Activated CD8-positive, alpha-beta memory T cell treated with anti-CD3 and anti-CD28 coated beads for 24 hours (primary cell): ENCODE data around the gene F11.
"Not testable (repeated sequence)": the region's sequence is repeated elsewhere in the genome, so short reads cannot be mapped to it uniquely, and the experiment has no call there.

Experiments
- DNase-seq: peaks from one replicate; pipeline ENCODE4 v3.0.0-alpha.2; 2020

F11 gene

DNA sequence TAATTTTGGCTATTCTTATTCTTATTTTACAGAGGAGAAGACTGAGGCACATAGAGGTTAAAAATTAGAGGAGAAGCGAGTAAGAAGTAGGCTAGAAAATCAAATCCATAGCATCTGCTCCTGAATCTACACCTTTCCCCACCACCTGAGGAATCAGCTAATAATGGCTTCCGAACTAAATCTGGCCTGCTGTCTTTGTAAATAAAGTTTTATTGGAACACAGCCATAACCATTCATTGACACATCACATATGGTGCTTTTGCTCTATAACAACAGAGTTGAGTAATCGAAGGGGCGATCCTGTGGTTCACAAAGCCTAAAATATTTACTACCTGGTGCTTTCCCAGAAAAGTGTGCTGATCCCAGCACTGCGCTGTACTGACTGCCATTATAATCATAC lies 38.2 kb downstream of the F11 start:
- DNase-seq, result no peak

DNA sequence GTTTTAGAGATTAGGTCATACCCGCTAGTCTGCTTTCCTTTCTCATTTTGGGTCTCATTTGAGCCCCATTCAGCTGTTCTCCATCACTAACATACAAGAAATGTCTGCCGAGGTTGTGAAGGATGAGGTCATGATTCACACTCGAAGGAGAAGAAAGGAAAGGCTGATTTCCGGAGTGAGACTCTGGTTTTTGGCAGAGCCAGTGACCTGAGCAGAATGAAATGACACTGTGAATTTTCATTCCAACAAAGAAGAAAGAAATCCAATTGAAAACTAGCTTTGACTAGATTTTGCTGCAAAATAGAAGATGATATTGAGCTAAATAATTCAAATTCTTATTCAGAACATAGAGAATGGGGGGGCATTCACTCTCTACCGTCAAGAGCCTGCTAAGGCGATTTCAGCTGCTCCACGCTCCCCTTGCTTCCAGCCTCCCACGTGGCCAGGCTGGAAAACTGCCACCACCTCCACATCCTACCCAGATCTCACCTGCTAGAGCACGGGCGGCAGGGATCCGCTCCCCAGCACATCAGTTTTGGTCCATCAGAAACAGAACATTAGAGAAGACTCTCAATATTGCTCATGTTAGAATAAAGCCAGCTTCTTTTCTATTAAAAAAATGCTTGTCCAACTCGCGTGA lies 39.0 kb downstream of the F11 start:
- DNase-seq, result no peak

DNA sequence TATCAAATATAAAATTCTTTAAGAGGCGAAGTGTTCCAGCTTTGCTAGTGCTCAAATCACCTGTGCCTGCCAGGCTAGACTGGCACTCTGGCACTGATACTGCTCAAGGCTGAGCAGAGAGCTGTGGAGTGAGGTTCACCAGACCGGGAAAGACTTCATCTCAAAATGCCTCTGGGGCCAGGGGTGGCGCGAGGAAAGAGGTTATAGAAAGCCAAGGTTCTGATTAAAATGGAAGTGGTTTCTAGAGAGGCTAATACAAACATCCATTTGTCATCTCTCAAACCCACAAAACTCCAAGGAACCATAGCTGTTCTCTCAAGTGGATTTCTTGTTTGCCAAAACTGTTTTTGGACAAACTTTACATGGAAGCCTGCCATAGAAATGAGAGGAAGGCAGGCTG lies 41.5 kb downstream of the F11 start:
- no peak for DNase-seq

GRCh38 chr4:186307916-186308315 lies 41.9 kb downstream of the F11 start:
- DNase-seq, result no peak

- no peak for DNase-seq
Observed at GRCh38 chr4:186318481-186318880, 52.5 kb downstream of the F11 start.

GRCh38 chr4:186324660-186325059 lies 58.7 kb downstream of the F11 start:
- not testable (repeated sequence) for DNase-seq

DNA sequence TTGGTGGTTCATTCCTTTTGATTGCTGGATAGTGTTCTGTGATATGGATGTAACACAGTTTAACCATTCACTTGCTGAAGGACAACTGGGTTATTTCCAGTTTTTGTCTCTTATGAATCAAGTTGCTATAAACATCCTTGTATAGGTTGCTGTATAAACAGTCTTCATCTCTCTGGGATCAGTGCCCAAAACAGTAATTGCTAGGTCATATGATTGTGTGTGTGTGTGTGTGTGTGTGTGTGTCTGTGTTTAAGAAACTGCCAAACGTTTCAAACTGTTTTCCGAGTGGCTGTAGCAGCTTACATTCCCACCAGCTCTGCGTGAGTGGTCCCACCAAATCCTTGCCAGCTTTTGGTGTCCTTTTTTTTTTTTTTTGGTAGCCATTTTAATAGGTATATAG lies 60.4 kb downstream of the F11 start:
- no peak for DNase-seq

GRCh38 chr4:186329372-186329771 lies 63.4 kb downstream of the F11 start:
- no peak for DNase-seq

- DNase-seq, result no peak
Observed at GRCh38 chr4:186330368-186330767, 64.4 kb downstream of the F11 start.

DNA sequence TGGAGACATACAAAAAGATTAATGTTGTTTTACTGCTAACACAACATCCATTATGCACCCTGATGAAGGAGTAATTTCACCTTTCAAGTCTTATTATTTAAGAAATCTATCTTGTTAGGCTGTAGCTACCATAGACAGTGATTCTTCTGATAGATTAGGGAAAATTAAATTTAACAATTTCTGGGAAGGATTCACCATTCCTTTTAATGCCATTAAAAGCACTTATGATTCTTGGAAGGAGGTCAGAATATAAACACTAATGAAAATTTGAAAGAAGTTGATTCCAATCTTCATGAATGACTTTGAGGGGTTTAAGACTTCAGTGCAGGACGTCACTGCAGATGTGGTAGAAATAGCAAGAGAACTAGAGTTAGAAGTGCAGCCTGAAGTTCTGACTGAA lies 69.8 kb downstream of the F11 start:
- no peak for DNase-seq
